ENCODE measurements around the gene ATOX1. TPM values are rescaled to one million over a fixed set of nuclear protein-coding genes. Genes with fewer than 3 reads are reported as not detected.

ATOX1 gene
- polyA plus RNA-seq, 6 donors from 2014 or later = 51.7 to 74.8 (median 59.4) TPM

DNA sequence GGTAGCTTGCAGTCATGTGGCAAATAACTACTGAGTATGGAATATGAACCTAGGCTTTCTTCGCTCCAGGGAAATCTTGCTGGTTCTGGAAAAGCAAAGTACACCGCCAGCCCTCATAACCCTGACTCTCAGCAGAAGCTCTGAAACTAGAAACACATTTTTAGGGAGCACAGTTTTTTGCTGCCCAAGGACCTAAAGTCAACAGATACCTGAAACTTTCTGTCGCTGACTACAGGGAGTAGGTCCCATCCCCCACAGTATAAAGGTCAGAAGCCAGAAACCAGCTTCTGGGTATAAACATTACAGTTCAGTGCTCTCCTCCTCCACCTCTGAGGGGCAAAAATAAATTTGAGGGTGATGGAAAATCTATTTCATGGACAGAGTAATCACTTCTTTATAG lies 3.0 kb downstream of the ATOX1 start:
- H3K4me1 Mint-ChIP-seq = peaks cover 21 to 50% (median 38%) of the 10 kb centered on the region in 3 donors
- peak overlapping the region in 1 of 8 donors; percentile 92 for H3K4me3 Mint-ChIP-seq
- peak overlapping the region in 2 of 6 donors; percentile 29 to 44 for H3K27ac Mint-ChIP-seq

DNA sequence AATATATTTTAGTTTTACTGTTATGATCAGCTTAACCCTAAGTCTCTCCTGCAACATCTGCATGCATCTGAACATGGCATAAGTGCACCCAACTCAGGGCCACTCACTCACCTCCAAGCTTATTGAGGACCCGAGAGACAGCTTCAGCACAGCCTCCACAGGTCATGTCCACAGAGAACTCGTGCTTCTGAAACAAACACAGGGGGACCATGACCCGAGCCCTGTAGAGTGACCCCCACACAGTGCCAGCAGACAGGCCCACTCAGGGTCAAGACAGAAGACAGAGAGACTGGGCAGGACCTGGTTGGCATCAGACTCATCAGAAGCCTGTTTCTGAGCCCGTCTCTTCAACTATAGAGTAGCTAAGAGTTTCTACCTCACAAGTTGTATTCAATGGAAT lies 6.8 kb downstream of the ATOX1 start:
- peaks cover 0 to 6% of the 10 kb centered on the region in 2 donors for H3K36me3 Mint-ChIP-seq
- ATAC-seq (ENCODE audit: low read depth in 2 of 2) (no peak), DNase-seq (no peak)
- H3K4me1 Mint-ChIP-seq = peaks cover 10 to 42% (median 21%) of the 10 kb centered on the region in 3 donors
- H3K27ac Mint-ChIP-seq = peak overlapping the region in 3 of 6 donors; percentile 8 to 74 (median 57)
- H3K4me3 Mint-ChIP-seq = no peak overlapping the region
- no peaks in the 10 kb centered on the region for H3K9me3 Mint-ChIP-seq
- H3K27me3 Mint-ChIP-seq = no peaks in the 10 kb centered on the region

More for the DNA sequence above, 3.0 kb downstream of the ATOX1 start:
- Mint-ChIP-seq H3K36me3 (peaks cover 0 to 6% of the 10 kb centered on the region in 2 donors), H3K27me3 (no peaks in the 10 kb centered on the region), H3K9me3 (no peaks in the 10 kb centered on the region)
- ATAC-seq (ENCODE audit: low read depth in 2 of 2) (no peak), DNase-seq (no peak)

DNA sequence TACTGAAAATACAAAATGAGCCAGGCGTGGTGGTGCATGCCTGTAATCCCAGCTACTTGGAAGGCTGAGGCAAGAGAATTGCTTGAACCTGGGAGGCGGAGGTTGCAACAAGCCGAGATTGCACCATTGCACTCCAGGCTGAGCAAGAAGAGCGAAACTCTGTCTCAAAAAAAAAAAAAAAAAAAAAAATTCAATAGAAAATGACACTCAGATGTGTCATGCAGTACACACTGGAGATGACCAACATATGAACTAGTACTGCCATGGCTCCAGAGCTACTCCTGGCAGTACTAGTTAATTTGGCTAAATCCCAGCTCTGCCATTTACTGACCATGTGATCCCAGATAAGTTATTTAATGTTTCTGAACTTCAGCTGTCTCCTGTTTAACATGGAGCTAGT lies 7.3 kb downstream of the ATOX1 start:
- peaks cover 10 to 41% (median 16%) of the 10 kb centered on the region in 3 donors for H3K4me1 Mint-ChIP-seq
- H3K27ac Mint-ChIP-seq = peak overlapping the region in 1 of 6 donors; percentile 30
- no peak overlapping the region for H3K4me3 Mint-ChIP-seq
- ATAC-seq (ENCODE audit: low read depth in 2 of 2) = no peak
- H3K9me3 Mint-ChIP-seq = no peaks in the 10 kb centered on the region
- DNase-seq = no peak
- peaks cover 0 to 6% of the 10 kb centered on the region in 2 donors for H3K36me3 Mint-ChIP-seq
- H3K27me3 Mint-ChIP-seq = no peaks in the 10 kb centered on the region

DNA sequence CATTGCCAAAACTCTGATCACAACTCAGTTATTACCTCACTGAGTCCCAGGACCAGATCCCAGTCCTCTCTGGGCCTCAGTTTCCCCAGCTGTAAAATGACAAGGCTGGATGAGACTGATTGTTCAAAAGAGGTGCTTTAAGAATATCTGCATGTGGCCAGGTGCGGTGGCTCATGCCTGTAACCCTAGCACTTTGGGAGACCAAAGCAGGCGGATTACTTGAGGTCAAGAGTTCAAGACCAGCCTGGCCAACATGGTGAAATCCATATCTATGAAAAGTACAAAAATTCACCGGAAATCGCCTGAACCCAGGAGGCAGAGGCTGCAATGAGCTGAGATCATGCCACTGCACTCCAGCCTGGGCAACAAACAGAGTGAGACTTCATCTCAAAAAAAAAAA lies 8.3 kb downstream of the ATOX1 start:
- Mint-ChIP-seq H3K27me3 (no peaks in the 10 kb centered on the region), H3K27ac (peak overlapping the region in 4 of 6 donors; percentile 89 to 94 (median 91)), H3K4me3 (peak overlapping the region in 1 of 8 donors; percentile 57), H3K9me3 (no peaks in the 10 kb centered on the region), H3K36me3 (peaks cover 0 to 9% of the 10 kb centered on the region in 2 donors), H3K4me1 (peaks cover 13 to 43% (median 16%) of the 10 kb centered on the region in 3 donors)
- DNase-seq = no peak
- ATAC-seq (ENCODE audit: low read depth in 2 of 2) = no peak

DNA sequence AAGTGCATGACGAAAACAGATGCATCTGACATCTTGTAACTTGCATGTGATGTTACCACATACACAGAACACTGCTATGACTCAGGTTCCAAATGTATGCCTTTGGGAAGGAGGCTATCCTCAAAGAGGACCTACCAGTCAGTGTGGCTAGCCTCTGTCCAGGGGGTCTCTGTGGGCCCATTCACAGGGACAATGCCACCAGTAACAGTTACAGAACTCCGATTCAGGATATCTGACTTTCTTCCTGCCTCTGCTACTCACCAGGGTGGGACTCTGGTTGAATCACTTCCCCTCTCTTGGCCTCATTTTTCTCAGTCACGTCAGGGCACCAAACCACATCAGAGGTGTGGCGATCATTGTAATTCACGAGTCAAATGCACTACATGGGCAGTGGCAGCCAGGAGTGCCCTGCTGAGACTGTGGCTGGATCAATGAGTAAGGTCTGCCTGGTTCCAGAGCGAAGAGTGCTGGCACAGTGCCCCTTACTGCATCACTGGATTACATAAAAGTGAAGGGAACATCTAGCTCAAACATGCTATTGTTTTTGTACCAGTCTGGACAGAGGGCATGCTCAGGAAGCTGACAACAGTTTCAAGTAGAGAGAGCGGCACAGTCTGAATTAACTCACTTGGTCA lies 13.2 kb downstream of the ATOX1 start:
- no peak for DNase-seq
- peak; percentile 36 to 53 for ATAC-seq (ENCODE audit: low read depth in 2 of 2)
- H3K4me1 Mint-ChIP-seq = peaks cover 17 to 47% (median 20%) of the 10 kb centered on the region in 3 donors
- peak overlapping the region; percentile 2 to 94 (median 68) for H3K27ac Mint-ChIP-seq
- no peaks in the 10 kb centered on the region for H3K27me3 Mint-ChIP-seq
- peak overlapping the region in 1 of 8 donors; percentile 16 for H3K4me3 Mint-ChIP-seq
- peaks cover 16 to 20% of the 10 kb centered on the region in 2 donors for H3K36me3 Mint-ChIP-seq
- H3K9me3 Mint-ChIP-seq = no peaks in the 10 kb centered on the region

DNA sequence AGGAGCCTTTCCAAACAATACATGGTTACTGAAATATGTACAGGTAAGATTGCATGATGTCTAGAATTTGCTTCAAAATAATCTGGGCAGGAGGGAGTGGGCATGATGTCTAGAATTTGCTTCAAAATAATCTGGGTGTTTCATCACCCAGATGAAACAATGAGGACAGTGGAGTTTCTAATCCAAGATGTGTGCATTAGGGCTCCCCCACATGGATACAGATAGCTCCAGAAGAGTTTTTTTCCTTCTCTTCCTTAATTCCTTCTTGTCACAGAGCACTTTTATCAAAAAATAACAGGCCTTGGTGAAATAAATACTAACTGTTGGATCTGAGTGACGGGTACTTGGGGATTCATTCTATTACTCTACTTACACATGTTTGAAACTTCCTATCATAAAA lies 14.9 kb downstream of the ATOX1 start:
- Mint-ChIP-seq H3K4me3 (no peak overlapping the region), H3K9me3 (no peaks in the 10 kb centered on the region), H3K4me1 (peaks cover 12 to 36% (median 13%) of the 10 kb centered on the region in 3 donors), H3K36me3 (peaks cover 16 to 20% of the 10 kb centered on the region in 2 donors), H3K27ac (peak overlapping the region in 2 of 6 donors; percentile 8 to 86), H3K27me3 (no peaks in the 10 kb centered on the region)
- DNase-seq = no peak
- ATAC-seq (ENCODE audit: low read depth in 2 of 2) = no peak

DNA sequence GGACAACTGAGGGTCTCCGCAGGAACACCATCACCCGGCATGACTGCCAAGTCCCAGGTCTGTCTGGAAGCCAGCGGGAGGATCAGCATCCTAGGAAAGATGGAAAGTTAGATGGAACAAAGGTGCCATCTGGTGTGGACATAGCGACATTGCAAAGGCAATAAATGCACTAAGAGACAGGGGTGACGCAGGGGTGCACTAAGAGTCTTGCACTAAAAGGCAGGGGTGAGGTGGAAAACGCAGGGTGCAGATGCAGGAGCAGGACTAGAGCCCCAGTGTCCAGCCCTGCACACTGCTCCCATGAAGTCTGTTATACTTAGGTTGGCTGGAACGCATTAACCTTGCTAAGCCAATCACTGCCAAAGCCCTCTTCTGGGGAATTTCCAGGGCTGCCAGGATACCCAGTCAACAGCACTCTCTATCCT lies 15.5 kb downstream of the ATOX1 start:
- DNase-seq = no peak
- no peak for ATAC-seq (ENCODE audit: low read depth in 2 of 2)
- Mint-ChIP-seq H3K4me3 (no peak overlapping the region), H3K4me1 (peaks cover 12 to 36% (median 13%) of the 10 kb centered on the region in 3 donors), H3K36me3 (peaks cover 16 to 20% of the 10 kb centered on the region in 2 donors), H3K27me3 (no peaks in the 10 kb centered on the region), H3K27ac (peak overlapping the region in 1 of 6 donors; percentile 69), H3K9me3 (no peaks in the 10 kb centered on the region)

DNA sequence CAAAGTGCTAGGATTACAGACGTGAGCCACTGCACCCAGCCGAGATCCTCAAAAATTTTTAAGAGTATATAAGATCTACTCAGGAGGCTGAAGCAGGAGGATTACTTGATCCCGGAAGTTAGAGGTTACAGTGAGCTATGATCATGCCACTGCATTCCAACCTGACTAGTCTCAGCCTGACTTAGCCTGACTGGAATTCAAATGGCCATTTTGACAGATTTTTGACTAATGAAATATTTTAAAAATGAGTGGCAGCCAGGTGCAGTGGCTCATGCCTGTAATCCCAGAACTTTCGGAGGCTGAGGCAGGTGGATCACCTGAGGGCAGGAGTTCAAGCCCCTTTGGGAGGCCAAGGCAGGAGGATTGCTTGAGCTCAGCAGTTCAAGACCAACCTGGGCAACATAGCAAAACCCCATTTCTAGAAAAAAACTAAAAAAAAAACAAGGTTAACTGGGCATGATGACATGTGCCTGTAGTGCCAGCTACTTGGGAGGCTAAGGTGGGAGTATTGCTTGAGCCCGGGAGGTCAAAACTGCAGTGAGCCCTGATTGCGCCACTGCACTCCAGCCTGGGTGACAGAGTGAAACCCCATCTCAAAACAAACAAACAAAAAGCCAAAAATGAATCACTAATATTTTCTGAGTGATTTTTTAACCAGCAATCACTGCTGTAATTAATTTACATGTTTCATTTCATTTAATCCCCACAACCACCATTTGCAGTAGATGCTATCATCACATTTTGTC lies 16.6 kb downstream of the ATOX1 start:
- Mint-ChIP-seq H3K36me3 (peaks cover 16 to 20% of the 10 kb centered on the region in 2 donors), H3K27ac (no peak overlapping the region), H3K9me3 (no peaks in the 10 kb centered on the region), H3K27me3 (no peaks in the 10 kb centered on the region), H3K4me3 (no peak overlapping the region), H3K4me1 (peaks cover 12 to 36% (median 13%) of the 10 kb centered on the region in 3 donors)
- ATAC-seq (ENCODE audit: low read depth in 2 of 2) = no peak
- no peak for DNase-seq

DNA sequence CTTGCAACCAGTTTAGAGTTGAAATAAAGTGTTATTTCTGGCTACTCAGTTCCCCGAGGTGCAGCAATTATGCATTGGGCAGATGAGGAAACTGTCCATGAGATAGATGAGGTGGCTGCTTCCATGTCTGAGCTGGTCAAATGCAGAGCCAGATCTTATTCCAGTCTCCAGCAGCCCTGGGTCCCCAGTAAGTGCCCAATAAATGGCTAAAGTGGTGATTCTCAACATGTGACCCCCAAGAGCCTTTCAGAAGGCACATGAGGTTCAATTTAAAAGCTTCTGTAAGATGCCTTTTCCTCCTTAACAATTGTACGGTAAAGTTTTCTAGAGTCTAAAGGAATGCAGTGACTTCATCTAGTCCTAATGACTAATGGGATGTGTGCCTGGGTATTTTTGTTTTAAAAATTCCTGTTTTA lies 17.5 kb downstream of the ATOX1 start:
- DNase-seq (no peak), ATAC-seq (ENCODE audit: low read depth in 2 of 2) (no peak)
- no peaks in the 10 kb centered on the region for H3K27me3 Mint-ChIP-seq
- H3K4me1 Mint-ChIP-seq = peaks cover 8 to 30% (median 13%) of the 10 kb centered on the region in 3 donors
- H3K36me3 Mint-ChIP-seq = peaks cover 16 to 20% of the 10 kb centered on the region in 2 donors
- H3K4me3 Mint-ChIP-seq = peak overlapping the region in 1 of 8 donors; percentile 47
- H3K27ac Mint-ChIP-seq = peak overlapping the region in 1 of 6 donors; percentile 9
- H3K9me3 Mint-ChIP-seq = no peaks in the 10 kb centered on the region

DNA sequence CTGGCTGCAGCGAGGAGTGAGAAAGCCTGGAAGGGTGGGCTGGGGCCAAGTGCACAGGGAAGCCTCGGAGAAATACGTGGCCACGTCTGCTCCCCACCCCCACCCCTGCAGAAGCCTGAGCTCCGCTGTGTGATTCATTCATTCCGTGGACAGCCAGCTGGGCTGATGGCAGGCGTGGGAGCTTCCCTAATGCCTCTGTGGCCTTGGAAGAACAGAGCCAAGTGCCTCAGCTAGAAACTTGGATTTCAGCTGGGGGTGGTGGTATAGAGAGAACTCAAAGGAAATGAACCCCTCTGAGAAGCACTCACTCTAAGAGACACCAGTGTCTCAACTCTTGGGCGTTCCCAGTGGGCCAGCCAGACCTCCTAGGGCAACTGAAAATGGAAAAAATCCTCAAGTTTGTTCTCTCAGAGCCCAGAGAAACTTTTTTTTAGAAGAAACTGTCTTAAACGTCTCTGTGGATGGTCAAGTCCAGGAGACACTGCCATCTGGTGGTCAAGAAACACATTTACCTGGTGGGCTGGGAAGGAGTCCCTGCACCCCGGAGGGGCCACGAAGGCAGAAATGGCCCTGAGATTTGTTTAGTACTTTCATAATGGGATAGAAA lies 18.0 kb downstream of the ATOX1 start:
- Mint-ChIP-seq H3K9me3 (no peaks in the 10 kb centered on the region), H3K4me1 (peaks cover 6 to 24% (median 11%) of the 10 kb centered on the region in 3 donors), H3K27me3 (no peaks in the 10 kb centered on the region), H3K36me3 (peaks cover 15 to 20% of the 10 kb centered on the region in 2 donors), H3K4me3 (peak overlapping the region in 1 of 8 donors; percentile 47), H3K27ac (peak overlapping the region in 2 of 6 donors; percentile 9 to 76)
- peak; percentile 74 to 84 for ATAC-seq (ENCODE audit: low read depth in 2 of 2)
- DNase-seq = peak; percentile 46

DNA sequence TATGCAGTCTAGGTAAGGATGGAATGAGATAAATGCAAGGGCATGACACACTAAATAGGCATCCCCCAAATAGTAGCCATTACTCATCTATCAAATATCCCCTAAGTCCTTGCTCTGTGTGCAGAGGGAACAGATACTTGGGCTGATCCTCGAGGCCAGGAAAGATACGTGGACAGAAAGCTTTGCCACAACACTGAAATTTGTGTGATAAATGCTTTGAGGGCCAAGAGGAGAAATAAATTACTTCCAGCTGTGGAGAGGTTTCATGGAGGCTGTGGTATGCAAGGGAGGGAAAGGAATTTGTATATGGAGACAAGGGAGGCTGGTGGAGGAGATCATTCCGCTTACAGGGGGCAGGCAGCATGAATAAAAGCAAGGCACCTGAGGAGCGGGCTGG lies 18.5 kb downstream of the ATOX1 start:
- Mint-ChIP-seq H3K36me3 (peaks cover 12 to 20% of the 10 kb centered on the region in 2 donors), H3K27me3 (no peaks in the 10 kb centered on the region), H3K4me3 (peak overlapping the region in 1 of 8 donors; percentile 5), H3K27ac (peak overlapping the region in 2 of 6 donors; percentile 42 to 76), H3K4me1 (peaks cover 4 to 19% (median 7%) of the 10 kb centered on the region in 3 donors), H3K9me3 (no peaks in the 10 kb centered on the region)
- ATAC-seq (ENCODE audit: low read depth in 2 of 2) (no peak), DNase-seq (no peak)

DNA sequence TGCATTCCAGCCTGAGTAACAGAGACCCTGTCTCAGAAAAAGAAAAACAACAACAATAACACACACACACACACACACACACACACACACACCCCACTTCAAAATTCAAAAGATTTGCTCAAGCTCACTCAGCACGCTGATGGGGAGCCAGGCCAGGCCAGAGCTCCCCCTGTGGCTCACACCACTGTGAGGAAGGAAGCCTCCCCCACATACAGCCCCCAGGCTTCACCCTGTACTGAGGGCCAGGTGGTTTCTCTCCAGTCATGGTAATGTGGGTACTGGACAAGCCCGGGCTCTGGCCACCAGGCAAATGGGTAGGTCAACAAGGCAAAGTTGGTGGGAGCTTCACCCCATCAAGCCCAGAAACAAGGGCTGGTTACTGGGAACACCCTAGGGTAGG lies 19.0 kb downstream of the ATOX1 start:
- no peak for ATAC-seq (ENCODE audit: low read depth in 2 of 2)
- DNase-seq = no peak
- peak overlapping the region in 1 of 6 donors; percentile 9 for H3K27ac Mint-ChIP-seq
- H3K27me3 Mint-ChIP-seq = no peaks in the 10 kb centered on the region
- H3K36me3 Mint-ChIP-seq = peaks cover 12 to 20% of the 10 kb centered on the region in 2 donors
- no peak overlapping the region for H3K4me3 Mint-ChIP-seq
- peaks cover 4 to 19% (median 7%) of the 10 kb centered on the region in 3 donors for H3K4me1 Mint-ChIP-seq
- H3K9me3 Mint-ChIP-seq = no peaks in the 10 kb centered on the region

DNA sequence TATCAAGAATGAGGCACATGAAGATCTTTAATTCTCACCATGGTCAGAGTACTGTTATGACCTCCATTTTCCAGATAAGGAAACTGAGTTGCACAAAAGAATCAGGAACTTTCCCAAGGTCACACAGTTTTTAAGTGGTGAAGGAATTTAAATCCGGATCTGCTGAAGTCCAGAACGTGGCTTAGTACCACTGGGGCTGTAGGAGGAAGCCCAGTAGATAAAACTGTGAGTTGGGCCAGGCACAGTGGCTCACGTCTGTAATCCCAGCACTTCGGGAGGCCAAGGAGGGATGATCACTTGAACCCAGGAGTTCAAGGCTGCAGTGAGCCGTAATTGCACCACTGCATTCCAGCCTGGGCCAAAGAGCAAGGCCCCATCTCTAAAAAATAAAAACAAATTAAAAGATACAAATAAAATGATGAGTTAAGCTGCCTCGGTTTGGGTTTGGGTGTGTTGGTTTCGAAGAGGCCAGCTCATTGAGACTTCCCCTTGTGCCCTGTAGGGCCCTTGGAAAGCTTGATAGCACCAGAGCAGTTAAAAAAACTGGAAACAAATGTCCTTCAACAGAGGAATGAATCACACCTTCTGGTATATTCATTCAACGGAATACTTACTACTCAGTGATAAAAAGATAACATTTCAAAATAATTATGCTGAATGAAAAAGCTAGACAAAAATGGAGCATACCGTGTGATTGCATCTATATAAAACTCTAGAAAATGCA lies 20.1 kb downstream of the ATOX1 start:
- Mint-ChIP-seq H3K36me3 (peaks cover 9 to 10% of the 10 kb centered on the region in 2 donors), H3K9me3 (no peaks in the 10 kb centered on the region), H3K4me1 (peaks cover 4 to 19% (median 7%) of the 10 kb centered on the region in 3 donors), H3K27ac (peak overlapping the region in 1 of 6 donors; percentile 44), H3K27me3 (no peaks in the 10 kb centered on the region), H3K4me3 (peak overlapping the region in 1 of 8 donors; percentile 53)
- ATAC-seq (ENCODE audit: low read depth in 2 of 2) = no peak
- DNase-seq = no peak
